ENCODE results near the gene MAN1B1. TPM values are rescaled to one million over a fixed set of nuclear protein-coding genes. Genes with fewer than 3 reads are reported as not detected.

MAN1B1 gene
- total RNA-seq, 1 donor from 2014 or later = 109 TPM

GRCh38 chr9:137066096-137066861 lies 20.5 kb upstream of the MAN1B1 start:
- Mint-ChIP-seq H3K4me1 (ENCODE audit: unreplicated experiment) (peaks cover 12% of the 10 kb centered on the region), H3K27me3 (ENCODE audit: unreplicated experiment) (no peaks in the 10 kb centered on the region), H3K4me3 (ENCODE audit: unreplicated experiment) (no peak overlapping the region), H3K27ac (ENCODE audit: unreplicated experiment) (no peak overlapping the region), H3K36me3 (ENCODE audit: unreplicated experiment) (no peaks in the 10 kb centered on the region), H3K9me3 (ENCODE audit: unreplicated experiment) (no peaks in the 10 kb centered on the region)
- DNase-seq (ENCODE audit: extremely low spot score, unreplicated experiment) = no peak
- no peak for TF ChIP-seq CTCF (IDR thresholded peaks at IDR 0.05)

- TF ChIP-seq CTCF (IDR thresholded peaks at IDR 0.05) = peak; percentile 81
- H3K36me3 Mint-ChIP-seq (ENCODE audit: unreplicated experiment) = no peaks in the 10 kb centered on the region
- peak; percentile 94 for DNase-seq (ENCODE audit: extremely low spot score, unreplicated experiment)
- no peak overlapping the region for H3K4me3 Mint-ChIP-seq (ENCODE audit: unreplicated experiment)
- no peaks in the 10 kb centered on the region for H3K27me3 Mint-ChIP-seq (ENCODE audit: unreplicated experiment)
- H3K9me3 Mint-ChIP-seq (ENCODE audit: unreplicated experiment) = no peaks in the 10 kb centered on the region
- no peak overlapping the region for H3K27ac Mint-ChIP-seq (ENCODE audit: unreplicated experiment)
- H3K4me1 Mint-ChIP-seq (ENCODE audit: unreplicated experiment) = peaks cover 14% of the 10 kb centered on the region
Observed at GRCh38 chr9:137067860-137068538, 18.8 kb upstream of the MAN1B1 start.

GRCh38 chr9:137068539-137069507 lies 18.0 kb upstream of the MAN1B1 start:
- Mint-ChIP-seq H3K36me3 (ENCODE audit: unreplicated experiment) (no peaks in the 10 kb centered on the region), H3K4me3 (ENCODE audit: unreplicated experiment) (peak overlapping the region; percentile 29), H3K27me3 (ENCODE audit: unreplicated experiment) (no peaks in the 10 kb centered on the region), H3K9me3 (ENCODE audit: unreplicated experiment) (no peaks in the 10 kb centered on the region), H3K27ac (ENCODE audit: unreplicated experiment) (no peak overlapping the region), H3K4me1 (ENCODE audit: unreplicated experiment) (peaks cover 14% of the 10 kb centered on the region)
- no peak for DNase-seq (ENCODE audit: extremely low spot score, unreplicated experiment)
- TF ChIP-seq CTCF (IDR thresholded peaks at IDR 0.05) = no peak

- peaks cover 12% of the 10 kb centered on the region for H3K4me1 Mint-ChIP-seq (ENCODE audit: unreplicated experiment)
- no peaks in the 10 kb centered on the region for H3K9me3 Mint-ChIP-seq (ENCODE audit: unreplicated experiment)
- no peaks in the 10 kb centered on the region for H3K27me3 Mint-ChIP-seq (ENCODE audit: unreplicated experiment)
- no peak for TF ChIP-seq CTCF (IDR thresholded peaks at IDR 0.05)
- H3K36me3 Mint-ChIP-seq (ENCODE audit: unreplicated experiment) = no peaks in the 10 kb centered on the region
- DNase-seq (ENCODE audit: extremely low spot score, unreplicated experiment) = no peak
- H3K27ac Mint-ChIP-seq (ENCODE audit: unreplicated experiment) = no peak overlapping the region
- H3K4me3 Mint-ChIP-seq (ENCODE audit: unreplicated experiment) = peak overlapping the region; percentile 29
Observed at GRCh38 chr9:137069508-137070091, 17.2 kb upstream of the MAN1B1 start.
